A549 (cell line): ENCODE data around the gene TTC39B. TPM values are rescaled to one million over a fixed set of nuclear protein-coding genes. Genes with fewer than 3 reads are reported as not detected.

Experiments
- ATAC-seq, 2 experiments: fragments of 200-7000 bp in 1 of 2; fragments of >200 bp in 1 of 2; cut with Nextera tagmentation in 1 of 2; cut with Tn5 transposase in 1 of 2; 3 replicates each; pipeline versions ENCODE4 v1.8.0 to v1.9.1; 2018 to 2020; ENCODE audit warnings: mild to moderate bottlenecking in 1 of 2, moderate library complexity in 1 of 2
- CTCF ChIA-PET: fragments of 300-600 bp; sonication (Branson Sonifier 250); formaldehyde crosslinking; extraction: SDS; loops from one replicate; lab custom pipeline; 2021; ENCODE audit warnings: antibody characterized with exemption, inconsistent platforms; lab: Yijun Ruan, JAX
- POLR2A ChIA-PET: fragments of 350-600 bp; formaldehyde crosslinking; extraction: SDS; loops from one replicate; lab custom pipeline; 2021; ENCODE audit warnings: antibody characterized with exemption, inconsistent platforms; lab: Yijun Ruan, JAX
- DNase-seq, 2 experiments: peaks; one replicate each; pipeline versions ENCODE4 v3.0.0 to v3.0.0-alpha.2; 2011 to 2016; ENCODE audit warnings: low read depth in 1 of 2, low spot score in 1 of 2
- FAIRE-seq: peaks from 2 replicates; lab custom pipeline; 2011; peaks lifted over from hg19 to GRCh38; lab: Jason Lieb, UNC
- H3K27ac ChIP-seq, 2 experiments: fragments of >200 bp; sonication (Bioruptor Twin); formaldehyde crosslinking; 3 replicates each; pipeline ENCODE4 v1.5.1; 2016 to 2017
- H3K4me1 ChIP-seq: fragments of >200 bp; sonication (Bioruptor Twin); formaldehyde crosslinking; 3 replicates; pipeline ENCODE4 v1.6.1; 2016
- H3K4me2 ChIP-seq: fragments of >200 bp; sonication (Bioruptor Twin); formaldehyde crosslinking; 3 replicates; pipeline ENCODE4 v1.6.1; 2016
- H3K4me3 ChIP-seq: fragments of >200 bp; sonication (Bioruptor Twin); formaldehyde crosslinking; 3 replicates; pipeline ENCODE4 v1.5.1; 2016
- H3K9me3 ChIP-seq: fragments of >200 bp; sonication (Bioruptor Twin); formaldehyde crosslinking; 3 replicates; pipeline ENCODE4 v1.6.1; 2016
- CBX2 ChIP-seq: fragments of 200-600 bp; sonication (generic); IDR thresholded peaks from 2 replicates; pipeline ENCODE4 v1.6.1; 2016; ENCODE audit warnings: low read depth, mild to moderate bottlenecking, borderline replicate concordance
- CBX8 ChIP-seq: fragments of 200-600 bp; sonication (generic); IDR thresholded peaks from 2 replicates; pipeline ENCODE4 v1.6.1; 2016
- CHD2 ChIP-seq: fragments of 150-350 bp; IDR thresholded peaks from 2 replicates; pipeline ENCODE4 v1.6.1; 2014; ENCODE audit warnings: low read length; ENCODE audit not compliant: partially characterized antibody
- CHD4 ChIP-seq: fragments of 200-600 bp; sonication (generic); IDR thresholded peaks from 2 replicates; pipeline ENCODE4 v1.6.1; 2016; ENCODE audit warnings: antibody characterized with exemption, mild to moderate bottlenecking, borderline replicate concordance
- EHF ChIP-seq: fragments of 250-450 bp; sonication (Bioruptor Pico); IDR thresholded peaks from 2 replicates; pipeline ENCODE4 v1.5.0; 2020; ENCODE audit warnings: mild to moderate bottlenecking
- EHMT2 ChIP-seq: fragments of 200-600 bp; sonication (generic); IDR thresholded peaks from 2 replicates; pipeline ENCODE4 v1.6.1; 2016; ENCODE audit warnings: antibody characterized with exemption, low read depth, mild to moderate bottlenecking, moderate library complexity
- EP300 ChIP-seq, 2 experiments: fragments of >200 bp; sonication (Bioruptor Twin); formaldehyde crosslinking; IDR thresholded peaks; 2 replicates in 1 of 2; 3 replicates in 1 of 2; pipeline ENCODE4 v1.6.1; 2016 to 2017
- ESRRA ChIP-seq: fragments of 150-350 bp; IDR thresholded peaks from 2 replicates; pipeline ENCODE4 v1.6.1; 2014; ENCODE audit warnings: mild to moderate bottlenecking, low read length, borderline replicate concordance
- FOSB ChIP-seq: fragments of 250-450 bp; sonication (Bioruptor Pico); IDR thresholded peaks from 2 replicates; pipeline ENCODE4 v1.5.0; 2020; ENCODE audit warnings: mild to moderate bottlenecking, moderate library complexity
- HDAC2 ChIP-seq: fragments of 200-600 bp; sonication (generic); IDR thresholded peaks from 2 replicates; pipeline ENCODE4 v1.6.1; 2016
- HES2 ChIP-seq: fragments of >200 bp; sonication (Bioruptor Twin); formaldehyde crosslinking; IDR thresholded peaks from 2 replicates; pipeline ENCODE4 v1.6.1; 2016
- HOXA7 ChIP-seq: fragments of 250-450 bp; sonication (Bioruptor Pico); IDR thresholded peaks from 2 replicates; pipeline ENCODE4 v1.5.0; 2020; ENCODE audit warnings: mild to moderate bottlenecking, moderate library complexity
- HOXB13 ChIP-seq: fragments of 250-450 bp; sonication (Bioruptor Pico); IDR thresholded peaks from 2 replicates; pipeline ENCODE4 v1.5.0; 2020; ENCODE audit warnings: low read depth, mild to moderate bottlenecking, moderate library complexity
- HOXB5 ChIP-seq: fragments of 250-450 bp; sonication (Bioruptor Pico); IDR thresholded peaks from 2 replicates; pipeline ENCODE4 v1.5.0; 2020; ENCODE audit warnings: mild to moderate bottlenecking, moderate library complexity
- JUN ChIP-seq, 2 experiments: fragments of >200 bp; sonication (Bioruptor Twin); formaldehyde crosslinking; IDR thresholded peaks; 2 replicates in 1 of 2; 3 replicates in 1 of 2; pipeline ENCODE4 v1.6.1; 2016 to 2017
- JUNB ChIP-seq: fragments of >200 bp; sonication (Bioruptor Twin); formaldehyde crosslinking; IDR thresholded peaks from 2 replicates; pipeline ENCODE4 v1.6.1; 2016
- MAZ ChIP-seq: fragments of 150-350 bp; IDR thresholded peaks from 2 replicates; pipeline ENCODE4 v1.6.1; 2014; ENCODE audit warnings: antibody characterized with exemption, low read depth, low read length, borderline replicate concordance
- MYC ChIP-seq: IDR thresholded peaks from 2 replicates; pipeline ENCODE4 v1.6.1; 2012; ENCODE audit warnings: mild to moderate bottlenecking, inconsistent platforms, low read length, improper control_type of control experiment, borderline replicate concordance
- NPAS2 ChIP-seq: fragments of 250-450 bp; sonication (Bioruptor Pico); IDR thresholded peaks from 2 replicates; pipeline ENCODE4 v1.8.0; 2022; ENCODE audit warnings: mild to moderate bottlenecking, moderate library complexity, borderline replicate concordance
- PBX3 ChIP-seq: IDR thresholded peaks from 2 replicates; pipeline ENCODE4 v1.6.1; 2012
- PHF8 ChIP-seq: fragments of 200-600 bp; sonication (generic); IDR thresholded peaks from 2 replicates; pipeline ENCODE4 v1.6.1; 2016; ENCODE audit warnings: low read depth, mild to moderate bottlenecking, antibody characterized with exemption, moderate library complexity, borderline replicate concordance
- POLR2A ChIP-seq: IDR thresholded peaks from 2 replicates; pipeline ENCODE4 v1.6.1; 2012; ENCODE audit warnings: mild to moderate bottlenecking, low read length
- POLR2AphosphoS2 ChIP-seq: conservative IDR thresholded peaks from 2 replicates; pipeline ENCODE4 v1.6.1; 2012; ENCODE audit warnings: low read length, improper control_type of control experiment, inconsistent platforms
- REST ChIP-seq: fragments of 200-600 bp; sonication (generic); IDR thresholded peaks from 2 replicates; pipeline ENCODE4 v1.6.1; 2016; ENCODE audit warnings: antibody characterized with exemption, mild to moderate bottlenecking, moderate library complexity
- RFX5 ChIP-seq: fragments of 450-650 bp; IDR thresholded peaks from 2 replicates; pipeline ENCODE4 v1.7.1; 2014; ENCODE audit warnings: antibody characterized with exemption, mild to moderate bottlenecking, moderate library complexity
- ZFP36 ChIP-seq: fragments of 450-650 bp; IDR thresholded peaks from 2 replicates; pipeline ENCODE4 v1.6.1; 2014; ENCODE audit warnings: borderline replicate concordance; ENCODE audit not compliant: partially characterized antibody
- ZNF302 ChIP-seq: fragments of 250-450 bp; sonication (Bioruptor Pico); IDR thresholded peaks from 2 replicates; pipeline ENCODE4 v1.9.0; 2021; ENCODE audit warnings: inconsistent platforms, mild to moderate bottlenecking, moderate library complexity
- ZSCAN20 ChIP-seq: fragments of 250-450 bp; sonication (Bioruptor Pico); IDR thresholded peaks from 2 replicates; pipeline ENCODE4 v1.8.0; 2022; ENCODE audit warnings: mild to moderate bottlenecking, moderate library complexity
- WGBS: methylation state at CpG from one replicate; pipeline ENCODE4 v1.1.6; 2017; ENCODE audit errors: missing lambda C conversion rate; 5-methylcytosine and 5-hydroxymethylcytosine counted together
- polyA plus RNA-seq, 4 experiments: library from polyadenylated mRNA; depleted of rRNA in 3 of 4; stranded (reverse); fragments of >200 nt; fragmentation: RNase III in 1 of 4; extraction: RNeasy Plus Mini Kit Qiagen cat#74134 plus additional on column Dnase treatment in 1 of 4; gene quantifications; 2 replicates in 3 of 4; 3 replicates in 1 of 4; pipeline ENCODE4 v1.2.3, GENCODE V29; 2011 to 2017
- TF ChIP-seq, protein P1 (sequence below): fragments of 150-350 bp; IDR thresholded peaks from 2 replicates; pipeline ENCODE4 v1.6.1; 2014; ENCODE audit warnings: low read depth, mild to moderate bottlenecking, low read length
- TF ChIP-seq, protein P2 (sequence below): fragments of 450-650 bp; IDR thresholded peaks from 2 replicates; pipeline ENCODE4 v1.6.1; 2014; ENCODE audit warnings: antibody characterized with exemption

Gene TTC39B
- polyA plus RNA-seq, 2 of the 4 experiments (the other 2 are of a cell fraction) = 0.94 to 4.4 TPM

GRCh38 chr9:15262581-15262980, 44.4 kb downstream of the TTC39B start:
- 92% methylated on average over 1 of the region's 1 CpG for whole genome bisulfite sequencing
- ChIA-PET CTCF (no interaction called here), POLR2A (no interaction called here)
- FAIRE-seq (no peak), DNase-seq (no peak), ATAC-seq (no peak)
- H3K4me1 ChIP-seq = no peaks in the 10 kb centered on the region
- no peak overlapping the region for H3K27ac ChIP-seq
- TF ChIP-seq MYC (no peak), ZFP36 (no peak), FOSB (CRISPR knock-in tag) (no peak), POLR2A (no peak), MAZ (no peak), PBX3 (no peak), RFX5 (no peak), HOXA7 (no peak), POLR2AphosphoS2 (no peak), EP300 (IDR thresholded peaks at IDR 0.05) (no peak), EHF (CRISPR knock-in tag) (no peak), REST (no peak), CBX8 (no peak)
- TF ChIP-seq, protein P1, sequence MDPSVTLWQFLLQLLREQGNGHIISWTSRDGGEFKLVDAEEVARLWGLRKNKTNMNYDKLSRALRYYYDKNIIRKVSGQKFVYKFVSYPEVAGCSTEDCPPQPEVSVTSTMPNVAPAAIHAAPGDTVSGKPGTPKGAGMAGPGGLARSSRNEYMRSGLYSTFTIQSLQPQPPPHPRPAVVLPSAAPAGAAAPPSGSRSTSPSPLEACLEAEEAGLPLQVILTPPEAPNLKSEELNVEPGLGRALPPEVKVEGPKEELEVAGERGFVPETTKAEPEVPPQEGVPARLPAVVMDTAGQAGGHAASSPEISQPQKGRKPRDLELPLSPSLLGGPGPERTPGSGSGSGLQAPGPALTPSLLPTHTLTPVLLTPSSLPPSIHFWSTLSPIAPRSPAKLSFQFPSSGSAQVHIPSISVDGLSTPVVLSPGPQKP = no peak
- H3K9me3 ChIP-seq = no peaks in the 10 kb centered on the region
- no peak overlapping the region for H3K4me2 ChIP-seq
- no peak overlapping the region for H3K4me3 ChIP-seq

GRCh38 chr9:15256426-15256825, 50.6 kb downstream of the TTC39B start:
- Histone ChIP-seq H3K27ac (no peak overlapping the region), H3K4me3 (no peak overlapping the region), H3K4me2 (no peak overlapping the region), H3K4me1 (no peaks in the 10 kb centered on the region), H3K9me3 (no peaks in the 10 kb centered on the region)
- ChIA-PET CTCF (interaction anchor here (0.6 kb wide), 1 partner anchor 19 kb away, joined by 3 read pairs; no protein-coding TSS in a partner anchor), POLR2A (no interaction called here)
- FAIRE-seq (no peak), ATAC-seq (no peak), DNase-seq (no peak)
- WGBS = 76% methylated on average over 4 of the region's 4 CpGs
- TF ChIP-seq ESRRA = no peak

- 50% methylated on average over 1 of the region's 1 CpG for WGBS
- H3K4me3 ChIP-seq = no peak overlapping the region
- no peak overlapping the region for H3K27ac ChIP-seq
- no peak overlapping the region for H3K4me2 ChIP-seq
- DNase-seq (no peak), ATAC-seq (no peak), FAIRE-seq (no peak)
- no peaks in the 10 kb centered on the region for H3K4me1 ChIP-seq
- CTCF ChIA-PET = no interaction called here
- H3K9me3 ChIP-seq = no peaks in the 10 kb centered on the region
- POLR2A ChIA-PET = no interaction called here
- TF ChIP-seq NPAS2 (CRISPR knock-in tag) (no peak), CHD4 (no peak), ZSCAN20 (CRISPR knock-in tag) (no peak), HDAC2 (no peak), PHF8 (no peak), EHMT2 (no peak), HOXB5 (CRISPR knock-in tag) (no peak), HOXB13 (CRISPR knock-in tag) (no peak), ZNF302 (CRISPR knock-in tag) (no peak), CHD2 (no peak), HES2 (no peak), CBX2 (no peak), JUN (IDR thresholded peaks at IDR 0.05) (no peak), EP300 (IDR thresholded peaks at IDR 0.05) (no peak), HOXA7 (no peak), JUNB (no peak)
- TF ChIP-seq, protein P2, sequence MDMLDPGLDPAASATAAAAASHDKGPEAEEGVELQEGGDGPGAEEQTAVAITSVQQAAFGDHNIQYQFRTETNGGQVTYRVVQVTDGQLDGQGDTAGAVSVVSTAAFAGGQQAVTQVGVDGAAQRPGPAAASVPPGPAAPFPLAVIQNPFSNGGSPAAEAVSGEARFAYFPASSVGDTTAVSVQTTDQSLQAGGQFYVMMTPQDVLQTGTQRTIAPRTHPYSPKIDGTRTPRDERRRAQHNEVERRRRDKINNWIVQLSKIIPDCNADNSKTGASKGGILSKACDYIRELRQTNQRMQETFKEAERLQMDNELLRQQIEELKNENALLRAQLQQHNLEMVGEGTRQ = no peak
These were observed 53.2 kb downstream of the TTC39B start for GRCh38 chr9:15253786-15254185.
